Measurements from ENCODE around the gene CERK. TPM values are rescaled to one million over a fixed set of nuclear protein-coding genes. Genes with fewer than 3 reads are reported as not detected.

Gene CERK
- total and polyA plus RNA-seq, 2 of the 8 experiments (the other 6 are each of a cell fraction or from before 2014, with no cell fraction given), result 26.6 to 59.0 TPM

- DNase-seq (ENCODE audit: low read depth in 1 of 2, low spot score in 2 of 2), result no peak
- Histone ChIP-seq H3K23ac (ENCODE audit: insufficient read length) (no peak overlapping the region), H3K56ac (replicated peaks; ENCODE audit: insufficient read length, low read depth, low read length) (no peak overlapping the region), H2BK20ac (ENCODE audit: low read length) (no peak overlapping the region), H4K91ac (replicated peaks; ENCODE audit: insufficient read length, low read length) (no peak overlapping the region), H3K9me3 (ENCODE audit: insufficient read depth in 2 of 2, low read depth in 1 of 2, low read length in 1 of 2) (peaks cover 3 to 8% of the 10 kb centered on the region in 2 experiments; a peak in 3 of 4 replicates), H2BK15ac (ENCODE audit: low read length) (no peak overlapping the region), H3K23me2 (ENCODE audit: low read depth, low read length) (no peaks in the 10 kb centered on the region), H3K79me1 (ENCODE audit: low read depth, low read length) (no peaks in the 10 kb centered on the region), H3K4me2 (ENCODE audit: insufficient read depth in 1 of 2, low read depth in 2 of 2, low read length in 2 of 2) (no peak overlapping the region), H2BK120ac (replicated peaks; ENCODE audit: low read depth, low read length) (no peak overlapping the region), H3K36me3 (ENCODE audit: control insufficient read depth in 2 of 4, insufficient read depth in 4 of 4, low read length in 3 of 4) (no peaks in the 10 kb centered on the region), H3K27ac (ENCODE audit: low read depth, low read length) (no peak overlapping the region), H4K8ac (ENCODE audit: extremely low read depth, insufficient read depth, low read length) (no peak overlapping the region), H3K4me1 (replicated peaks in 1 of 4; ENCODE audit: control insufficient read depth in 3 of 4, insufficient read depth in 4 of 4, low read length in 3 of 4) (no peaks in the 10 kb centered on the region), H4K20me1 (replicated peaks in 1 of 2; ENCODE audit: control insufficient read depth in 1 of 2, insufficient read depth in 2 of 2, low read length in 2 of 2) (no peaks in the 10 kb centered on the region), H3K4me3 (ENCODE audit: extremely low read depth in 1 of 4, insufficient read depth in 2 of 4, low read depth in 3 of 4, low read length in 4 of 4) (no peak overlapping the region), H3K14ac (ENCODE audit: insufficient read length) (no peak overlapping the region), H2BK5ac (ENCODE audit: low read depth, low read length) (no peak overlapping the region), H3K18ac (ENCODE audit: extremely low read depth, low read length) (no peak overlapping the region), H3K4ac (replicated peaks; ENCODE audit: insufficient read length, low read depth, low read length) (no peak overlapping the region), H2AK5ac (ENCODE audit: low read depth, low read length) (no peak overlapping the region), H2BK12ac (ENCODE audit: low read depth, low read length) (no peak overlapping the region), H3K79me2 (ENCODE audit: control insufficient read depth in 1 of 2, insufficient read depth in 2 of 2, low read length in 2 of 2) (no peaks in the 10 kb centered on the region), H2AFZ (ENCODE audit: low read length) (no peak overlapping the region), H3K27me3 (replicated peaks in 1 of 4; ENCODE audit: control insufficient read depth in 3 of 4, extremely low read depth in 1 of 4, insufficient read depth in 3 of 4, low read length in 3 of 4) (peaks cover 0 to 4% (median 2%) of the 10 kb centered on the region in 4 experiments; a peak in 5 of 7 replicates), H3K9ac (replicated peaks in 1 of 4; ENCODE audit: extremely low read depth in 1 of 4, low read depth in 3 of 4, low read length in 3 of 4) (no peak overlapping the region), H4K5ac (ENCODE audit: insufficient read length, low read depth, low read length) (no peak overlapping the region)
- CTCF ChIA-PET (ENCODE audit: partially characterized antibody), result interaction anchor here (1.3 to 2.9 kb wide), 4 partner anchors 8 to 53 kb away, joined by 4 to 15 read pairs (median 7); partner anchors contain the start of gene TBC1D22A
- 83% methylated on average over 5 of the region's 5 CpGs; no CpG with 5 or more reads in 1 of the 2 experiments for WGBS, 2 experiments (ENCODE audit: extremely low coverage in 1 of 2, insufficient coverage in 1 of 2, insufficient read length in 1 of 2, insufficient replicate concordance in 2 of 2, low coverage in 1 of 2, low lambda C conversion rate in 2 of 2, missing lambda C conversion rate in 1 of 2)
- POLR2A ChIA-PET (ENCODE audit: partially characterized antibody), result interaction anchor here (1.2 to 4.4 kb wide), 2 partner anchors 8 to 11 kb away, joined by 3 to 25 read pairs; partner anchors contain the start of gene TBC1D22A
- FAIRE-seq, result no peak
- TF ChIP-seq ATF3 (IDR thresholded peaks at IDR 0.05; ENCODE audit: insufficient read depth, low read depth, low read length), result no peak
- no peak for TF ChIP-seq NRF1 (IDR thresholded peaks at IDR 0.05; ENCODE audit: low read depth, low read length)
- TF ChIP-seq POU5F1 (IDR thresholded peaks at IDR 0.05; ENCODE audit: low read depth, low read length), result no peak
- no peak for TF ChIP-seq USF2 (IDR thresholded peaks at IDR 0.05; ENCODE audit: low read length)
Observed at GRCh38 chr22:46750530-46750800, 12.4 kb upstream of the CERK start.

All from H1 (cell line).